Measurements from ENCODE around the gene PTPN14. TPM values are rescaled to one million over a fixed set of nuclear protein-coding genes. Genes with fewer than 3 reads are reported as not detected.

Gene PTPN14
- total RNA-seq, 1 experiment from 2014 or later = 37.5 TPM

DNA sequence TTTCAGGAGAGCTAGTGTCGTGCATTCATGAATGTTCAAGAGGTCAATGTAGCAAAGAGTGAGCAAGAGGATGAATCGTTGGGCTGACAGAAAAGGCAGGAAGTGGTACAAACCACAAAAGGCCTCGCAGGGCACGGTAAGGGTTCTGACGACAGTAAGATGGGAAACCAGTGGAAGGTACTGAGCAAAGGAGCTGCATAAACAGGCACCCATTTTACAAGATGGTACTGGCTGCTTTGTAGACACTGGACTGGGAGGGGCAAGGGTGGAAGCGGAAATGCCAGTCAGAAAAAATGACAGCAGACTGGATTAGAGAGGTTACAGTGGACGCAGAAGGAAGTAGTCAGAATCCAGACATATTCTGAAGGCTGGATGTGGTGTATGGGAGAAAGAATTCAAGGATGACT is 123.5 kb downstream of the PTPN14 start:
- DNase-seq (ENCODE audit: low read depth, low spot score) (peak; percentile 77), ATAC-seq (peak; percentile 96)
- peak overlapping the region; percentile 56 for H3K4me2 ChIP-seq (ENCODE audit: low read length)
- peak overlapping the region; percentile 57 for H3K27ac ChIP-seq (ENCODE audit: low read depth, low read length)
- no peak overlapping the region for H3K9ac ChIP-seq (ENCODE audit: low read length)
- no peak overlapping the region for H2AFZ ChIP-seq (ENCODE audit: low read depth, low read length, poor library complexity, severe bottlenecking)
- RAD21 ChIA-PET (ENCODE audit: low non-redundant PET in 1 of 2, low total read pairs in 2 of 2, uncharacterized antibody in 2 of 2, unreplicated experiment in 2 of 2) = no interaction called here
- BruUV-seq (replicated peaks) = no TSS peak
- peak overlapping the region in 1 of 2 experiments; percentile 16; a peak in 1 of 4 replicates for H3K4me3 ChIP-seq (replicated peaks in 1 of 2; ENCODE audit: low read depth in 1 of 2, low read length in 2 of 2)
- intact Hi-C loops (cut with micrococcal nuclease) = no loop called here
- H3K79me2 ChIP-seq (ENCODE audit: insufficient read depth, low read length) = 0 out of 2 replicates have a peak, but pooled peaks cover 4% of the 10 kb centered on the region
- H3K36me3 ChIP-seq (ENCODE audit: control insufficient read depth in 1 of 2, insufficient read depth in 2 of 2, low read length in 2 of 2) = no peaks in the 10 kb centered on the region
- CTCF ChIA-PET = no interaction called here
- no peaks in the 10 kb centered on the region for H3K9me2 ChIP-seq (ENCODE audit: insufficient read depth)
- no peaks in the 10 kb centered on the region for H3K9me3 ChIP-seq (ENCODE audit: control insufficient read depth in 1 of 2, insufficient read depth in 1 of 2, low read depth in 1 of 2, low read length in 2 of 2)
- no peaks in the 10 kb centered on the region for H4K20me1 ChIP-seq (ENCODE audit: insufficient read depth)
- no peaks in the 10 kb centered on the region for H3K27me3 ChIP-seq (ENCODE audit: insufficient read depth, low read length)
- H3K4me1 ChIP-seq (ENCODE audit: control insufficient read depth in 1 of 2, insufficient read depth in 2 of 2, low read length in 2 of 2) = peaks cover 25 to 29% of the 10 kb centered on the region in 2 experiments
- TF ChIP-seq POLR2A (IDR thresholded peaks at IDR 0.05; ENCODE audit: borderline replicate concordance, extremely low read depth, insufficient read depth, insufficient read length) (no peak), POLR2AphosphoS5 (IDR thresholded peaks at IDR 0.05; ENCODE audit: low read depth, low read length) (no peak), RAD21 (IDR thresholded peaks at IDR 0.05; ENCODE audit: low read depth) (no peak), CEBPB (IDR thresholded peaks at IDR 0.05; ENCODE audit: low read depth) (0 out of 2 replicates have a peak, but pooled peaks have one; percentile 1), YY1 (IDR thresholded peaks at IDR 0.05; ENCODE audit: extremely low read depth, insufficient replicate concordance, low read depth, low read length) (peak; percentile 27), CBX3 (IDR thresholded peaks at IDR 0.05; ENCODE audit: low read depth) (peak; percentile 72), SP1 (IDR thresholded peaks at IDR 0.05; ENCODE audit: low read depth) (peak; percentile 37; the same call in 1 of the 2 replicates), EZH2 (IDR thresholded peaks at IDR 0.05) (no peak)
- TF ChIP-seq, protein P1, sequence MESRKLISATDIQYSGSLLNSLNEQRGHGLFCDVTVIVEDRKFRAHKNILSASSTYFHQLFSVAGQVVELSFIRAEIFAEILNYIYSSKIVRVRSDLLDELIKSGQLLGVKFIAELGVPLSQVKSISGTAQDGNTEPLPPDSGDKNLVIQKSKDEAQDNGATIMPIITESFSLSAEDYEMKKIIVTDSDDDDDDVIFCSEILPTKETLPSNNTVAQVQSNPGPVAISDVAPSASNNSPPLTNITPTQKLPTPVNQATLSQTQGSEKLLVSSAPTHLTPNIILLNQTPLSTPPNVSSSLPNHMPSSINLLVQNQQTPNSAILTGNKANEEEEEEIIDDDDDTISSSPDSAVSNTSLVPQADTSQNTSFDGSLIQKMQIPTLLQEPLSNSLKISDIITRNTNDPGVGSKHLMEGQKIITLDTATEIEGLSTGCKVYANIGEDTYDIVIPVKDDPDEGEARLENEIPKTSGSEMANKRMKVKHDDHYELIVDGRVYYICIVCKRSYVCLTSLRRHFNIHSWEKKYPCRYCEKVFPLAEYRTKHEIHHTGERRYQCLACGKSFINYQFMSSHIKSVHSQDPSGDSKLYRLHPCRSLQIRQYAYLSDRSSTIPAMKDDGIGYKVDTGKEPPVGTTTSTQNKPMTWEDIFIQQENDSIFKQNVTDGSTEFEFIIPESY (IDR thresholded peaks at IDR 0.05; ENCODE audit: extremely low read depth, insufficient replicate concordance, low read length) = no peak
- TF ChIP-seq, protein P2, sequence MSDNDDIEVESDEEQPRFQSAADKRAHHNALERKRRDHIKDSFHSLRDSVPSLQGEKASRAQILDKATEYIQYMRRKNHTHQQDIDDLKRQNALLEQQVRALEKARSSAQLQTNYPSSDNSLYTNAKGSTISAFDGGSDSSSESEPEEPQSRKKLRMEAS (IDR thresholded peaks at IDR 0.05) = peak; percentile 27; the same call in 1 of the 2 replicates
- POLR2A ChIA-PET = interaction anchor here (1.2 kb wide), 1 partner anchor 22 kb away, joined by 3 read pairs; no protein-coding TSS in a partner anchor
